HEK293T (cell line): ENCODE data around the gene SCUBE1.

Experiments
- ARNT ChIP-seq: fragments of 450-650 bp; IDR thresholded peaks from 2 replicates; pipeline ENCODE4 v1.6.1; 2017; ENCODE audit warnings: mild to moderate bottlenecking
- FOXM1 ChIP-seq: fragments of 450-650 bp; IDR thresholded peaks from 2 replicates; pipeline ENCODE4 v1.6.1; 2017; ENCODE audit warnings: mild to moderate bottlenecking, borderline replicate concordance
- L3MBTL2 ChIP-seq: fragments of 450-650 bp; conservative IDR thresholded peaks from 2 replicates; pipeline ENCODE4 v1.6.1; 2016; ENCODE audit warnings: mild to moderate bottlenecking
- NFRKB ChIP-seq: fragments of 450-650 bp; IDR thresholded peaks from 2 replicates; pipeline ENCODE4 v1.6.1; 2016; ENCODE audit warnings: mild to moderate bottlenecking, moderate library complexity
- TARDBP ChIP-seq: fragments of 450-650 bp; IDR thresholded peaks from 2 replicates; pipeline ENCODE4 v1.6.1; 2016
- ZNF384 ChIP-seq: fragments of 450-650 bp; IDR thresholded peaks from 2 replicates; pipeline ENCODE4 v1.6.1; 2016

DNA sequence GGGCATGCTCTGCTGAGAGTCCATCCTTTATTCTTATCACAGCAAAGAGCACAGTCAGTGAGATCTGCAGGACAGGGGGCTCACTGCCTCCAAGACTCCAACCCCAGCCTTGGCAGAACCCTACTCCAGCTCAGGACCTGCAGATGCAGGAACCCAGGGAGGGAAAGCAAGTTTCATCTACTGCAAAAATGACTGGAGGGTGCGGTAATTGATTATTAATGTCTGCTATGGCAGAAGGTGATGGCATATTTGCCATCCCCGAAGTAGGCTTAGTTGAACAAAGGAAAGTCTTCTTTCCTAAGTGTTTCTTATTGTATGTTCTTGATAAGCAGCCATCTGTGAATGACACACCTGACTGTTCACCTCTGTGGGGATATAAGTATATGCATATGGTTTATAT is 9.2 kb downstream of the SCUBE1 start:
- TF ChIP-seq L3MBTL2 (no peak), ZNF384 (no peak), FOXM1 (no peak), TARDBP (no peak), ARNT (no peak), NFRKB (no peak)
